ENCODE data around the gene MIER3. TPM values are rescaled to one million over a fixed set of nuclear protein-coding genes. Genes with fewer than 3 reads are reported as not detected.

Gene MIER3
- polyA plus RNA-seq, 3 donors = 31.9 to 37.5 (median 37.3) TPM

DNA sequence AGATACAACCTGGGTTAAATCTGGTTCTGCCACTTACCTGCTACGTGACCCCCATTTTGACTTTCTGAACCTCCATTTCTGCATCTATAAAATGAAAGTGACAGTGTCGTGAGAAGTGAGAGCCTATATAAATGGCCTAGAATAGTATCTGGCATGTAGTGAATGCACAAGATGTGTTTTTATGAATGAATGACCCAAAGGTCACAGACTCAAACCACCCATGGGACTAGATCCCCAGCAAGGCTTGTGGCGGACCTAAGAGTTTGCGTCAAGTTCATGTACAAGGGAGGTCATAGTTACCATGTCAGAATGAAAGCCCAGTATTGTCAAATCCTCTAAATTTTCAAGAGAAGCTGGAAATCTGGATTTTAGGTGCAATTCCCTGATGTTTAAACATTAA is 53.7 kb downstream of the MIER3 start:
- DNase-seq = no peak

DNA sequence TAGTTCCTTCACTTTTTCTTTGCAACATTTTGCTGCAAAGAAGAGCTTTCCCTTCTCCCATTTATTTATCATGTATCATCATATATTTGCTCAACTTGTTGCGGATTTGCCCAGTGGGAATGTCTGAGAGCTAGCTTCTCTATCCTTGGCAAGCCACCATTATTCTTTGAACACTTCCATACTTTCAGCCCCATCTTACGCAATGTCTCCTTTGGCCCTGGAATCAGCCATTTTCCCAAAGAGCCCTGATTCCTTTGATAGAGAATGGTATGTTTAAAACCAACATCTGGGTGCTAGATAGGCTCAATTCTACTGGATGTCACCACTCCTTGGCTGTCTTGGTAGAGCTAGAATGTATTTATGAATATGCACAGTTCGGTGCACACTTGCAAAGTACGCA is 55.2 kb downstream of the MIER3 start:
- no peak for DNase-seq

DNA sequence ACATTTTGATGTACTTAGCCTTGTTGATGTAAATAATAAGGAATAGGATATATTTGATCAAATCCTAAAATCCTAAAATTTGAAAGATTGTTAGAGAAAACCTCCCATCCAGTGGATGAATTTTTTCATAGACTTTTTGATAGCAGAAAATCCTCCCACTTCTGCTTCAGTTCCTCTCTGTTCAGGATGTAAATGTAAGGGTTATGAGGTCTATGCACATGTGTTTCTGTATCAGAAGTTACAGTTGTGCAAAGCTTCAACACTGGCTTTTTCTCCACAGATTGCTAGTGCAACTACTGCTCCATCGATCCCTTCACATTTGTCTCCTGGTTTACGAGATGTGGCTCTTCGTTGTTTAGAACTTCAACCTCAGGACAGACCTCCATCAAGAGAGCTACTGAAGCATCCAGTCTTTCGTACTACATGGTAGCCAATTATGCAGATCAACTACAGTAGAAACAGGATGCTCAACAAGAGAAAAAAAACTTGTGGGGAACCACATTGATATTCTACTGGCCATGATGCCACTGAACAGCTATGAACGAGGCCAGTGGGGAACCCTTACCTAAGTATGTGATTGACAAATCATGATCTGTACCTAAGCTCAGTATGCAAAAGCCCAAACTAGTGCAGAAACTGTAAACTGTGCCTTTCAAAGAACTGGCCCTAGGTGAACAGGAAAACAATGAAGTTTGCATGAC is 58.5 kb downstream of the MIER3 start:
- DNase-seq = no peak

DNA sequence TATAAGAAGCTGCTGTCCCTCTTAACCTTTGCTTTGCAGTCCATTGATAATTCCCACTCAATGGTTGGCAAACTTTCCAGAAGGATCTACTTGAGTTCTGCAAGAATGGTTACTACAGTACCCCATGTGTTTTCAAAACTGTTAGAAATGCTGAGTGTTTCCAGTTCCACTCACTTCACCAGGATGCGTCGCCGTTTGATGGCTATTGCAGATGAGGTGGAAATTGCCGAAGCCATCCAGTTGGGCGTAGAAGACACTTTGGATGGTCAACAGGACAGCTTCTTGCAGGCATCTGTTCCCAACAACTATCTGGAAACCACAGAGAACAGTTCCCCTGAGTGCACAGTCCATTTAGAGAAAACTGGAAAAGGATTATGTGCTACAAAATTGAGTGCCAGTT is 70.4 kb downstream of the MIER3 start:
- DNase-seq = no peak

DNA sequence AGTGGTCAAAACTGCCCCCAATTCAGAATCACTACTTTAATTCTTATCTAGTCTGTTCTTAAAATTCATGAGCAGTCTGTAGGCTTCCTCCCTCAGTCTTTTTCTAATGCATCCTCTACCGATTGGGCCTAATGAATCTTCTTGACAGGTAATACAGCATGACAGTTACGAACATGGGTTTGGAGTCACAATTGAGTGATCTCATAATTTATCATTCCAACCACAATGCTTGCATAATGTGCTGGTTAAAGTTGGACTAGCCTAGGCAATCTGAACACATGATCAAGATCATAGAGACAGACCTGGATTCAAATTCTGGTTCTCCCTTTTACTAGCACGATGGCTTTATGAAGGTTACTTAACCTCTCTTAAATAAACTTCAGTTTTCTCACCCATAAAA is 75.6 kb downstream of the MIER3 start:
- no peak for DNase-seq

DNA sequence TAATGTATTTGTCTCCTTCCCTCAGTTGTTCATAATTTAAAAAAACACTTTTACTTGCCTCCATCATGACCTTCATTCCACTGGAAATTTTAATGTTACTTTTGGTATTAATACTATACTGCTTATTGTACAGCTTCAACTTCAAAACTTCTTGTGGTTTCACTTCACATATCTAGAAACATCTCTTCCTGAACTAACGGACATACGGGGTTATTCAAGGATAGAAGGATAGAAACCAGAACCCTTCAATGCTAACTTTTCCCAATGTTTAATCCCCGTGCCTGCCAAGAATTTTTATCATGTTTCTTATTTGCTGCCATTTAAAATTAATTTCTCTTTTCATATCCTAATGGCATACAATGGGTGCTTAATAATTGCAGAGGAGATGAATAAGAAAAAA is 78.9 kb downstream of the MIER3 start:
- DNase-seq = no peak

DNA sequence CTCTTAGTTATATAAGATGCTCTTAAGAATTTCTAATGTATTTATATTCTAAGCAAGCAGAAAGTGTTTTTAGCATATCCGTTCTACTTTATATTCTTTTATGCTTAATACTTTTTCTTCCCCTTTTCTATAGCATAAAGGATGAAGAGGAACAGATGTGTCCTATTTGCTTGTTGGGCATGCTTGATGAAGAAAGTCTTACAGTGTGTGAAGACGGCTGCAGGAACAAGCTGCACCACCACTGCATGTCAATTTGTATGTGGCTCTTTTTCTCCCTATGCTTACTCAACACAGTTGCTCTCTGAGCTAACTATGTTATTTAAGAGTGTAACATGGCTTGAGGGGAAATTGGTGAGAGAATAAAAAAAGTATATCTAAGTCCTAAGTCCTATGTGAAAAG is 80.1 kb downstream of the MIER3 start:
- no peak for DNase-seq

Other genes starting within 250 kb of the MIER3 start
- 10 to 100 TPM; 73.7 to 95.8 (median 86.1) TPM for gene MAP3K1, start 136.6 kb downstream of the MIER3 start, polyA plus RNA-seq (ENCODE audit: insufficient read length in 3 of 3)
- gene SETD9, start 42.5 kb downstream of the MIER3 start, polyA plus RNA-seq (ENCODE audit: insufficient read length in 3 of 3) = 10 to 100 TPM; 16.4 to 20.5 (median 18.0) TPM
- gene GPBP1, start 221.9 kb upstream of the MIER3 start, polyA plus RNA-seq (ENCODE audit: insufficient read length in 3 of 3) = 100 to 1,000 TPM; 128 to 170 (median 130) TPM

Measured in renal pelvis (tissue), 4 donors.